K562 (cell line): Measurements from ENCODE around the gene PDE4D. TPM values are rescaled to one million over a fixed set of nuclear protein-coding genes. Genes with fewer than 3 reads are reported as not detected.

Experiments
- ATAC-seq: fragments of 200-7000 bp; cut with Tn5 transposase; 3 replicates; pipeline ENCODE4 v1.9.1; 2020; ENCODE audit warnings: moderate library complexity
- BruUV-seq: library from RNA; stranded (reverse); fragments of 400-500 nt; replicated peaks from 2 replicates; lab custom pipeline; 2021; lab: Mats Ljungman, UMichigan
- CTCF ChIA-PET: fragments of 300-600 bp; formaldehyde crosslinking; extraction: SDS; loops from one replicate; lab custom pipeline; 2021; ENCODE audit warnings: low intra/inter-chr PET ratio; lab: Yijun Ruan, JAX
- POLR2A ChIA-PET: fragments of 300-600, 350-650 bp; sonication (Branson Sonifier 250); formaldehyde crosslinking; extraction: SDS; loops from one replicate; lab custom pipeline; 2021; ENCODE audit warnings: antibody characterized with exemption, inconsistent platforms; lab: Yijun Ruan, JAX
- DNase-seq, 4 experiments: peaks; one replicate each; pipeline versions ENCODE4 v3.0.0 to v3.0.0-alpha.2; 2011 to 2018; ENCODE audit warnings: low spot score in 3 of 4, mixed read lengths in 3 of 4; ENCODE audit errors: extremely low read depth in 1 of 4
- FAIRE-seq: peaks from 2 replicates; lab custom pipeline; 2011; peaks lifted over from hg19 to GRCh38; lab: Jason Lieb, UNC
- H2AFZ ChIP-seq: 2 replicates; pipeline ENCODE4 v1.6.0; 2011; ENCODE audit warnings: low read depth, low read length, control low read depth, inconsistent platforms
- H3K27ac ChIP-seq: fragments of 200-600 bp; 3 replicates; pipeline ENCODE4 v1.8.0; 2011; ENCODE audit warnings: low read depth, mild to moderate bottlenecking, control low read depth, inconsistent platforms, low read length, moderate library complexity, mixed read lengths; ENCODE audit errors: extremely low read depth
- H3K27me3 ChIP-seq, 2 experiments: fragments of 300-600 bp in 1 of 2; 2 replicates in 1 of 2; 3 replicates in 1 of 2; pipeline versions ENCODE4 v1.6.0 to v1.8.0; 2011; ENCODE audit warnings: inconsistent platforms in 2 of 2, low read length in 2 of 2, mild to moderate bottlenecking in 1 of 2, mixed read lengths in 1 of 2, moderate library complexity in 1 of 2; ENCODE audit not compliant: control insufficient read depth in 2 of 2, insufficient read depth in 2 of 2
- H3K36me3 ChIP-seq: fragments of 300-600 bp; 3 replicates; pipeline ENCODE4 v1.8.0; 2011; ENCODE audit warnings: mild to moderate bottlenecking, low read length, inconsistent platforms; ENCODE audit not compliant: control insufficient read depth, insufficient read depth
- H3K4me1 ChIP-seq, 2 experiments: fragments of 200-600 bp in 1 of 2; replicated peaks in 1 of 2; 2 replicates in 1 of 2; 3 replicates in 1 of 2; pipeline versions ENCODE4 v1.5.1 to v1.8.0; 2011; ENCODE audit warnings: inconsistent platforms in 2 of 2, low read length in 2 of 2, mild to moderate bottlenecking in 1 of 2, mixed read lengths in 1 of 2, moderate library complexity in 1 of 2; ENCODE audit not compliant: control insufficient read depth in 2 of 2, insufficient read depth in 2 of 2
- H3K4me2 ChIP-seq: 2 replicates; pipeline ENCODE4 v1.6.1; 2011; ENCODE audit warnings: low read length, control low read depth, inconsistent platforms, mixed read lengths; ENCODE audit not compliant: insufficient read depth
- H3K4me3 ChIP-seq: fragments of 200-600 bp; sonication (generic), shearing (Covaris generic); 2 replicates; pipeline ENCODE4 v1.5.1; 2016; ENCODE audit warnings: control low read depth, inconsistent platforms
- H3K79me2 ChIP-seq: fragments of 200-600 bp; 3 replicates; pipeline ENCODE4 v1.8.0; 2011; ENCODE audit warnings: low read length, inconsistent platforms; ENCODE audit not compliant: control insufficient read depth, insufficient read depth
- H3K9ac ChIP-seq, 2 experiments: 2 replicates each; pipeline versions ENCODE4 v1.6.0 to v1.6.1; 2011; ENCODE audit warnings: low read depth in 2 of 2, low read length in 2 of 2, control low read depth in 1 of 2, inconsistent platforms in 1 of 2, mild to moderate bottlenecking in 1 of 2, mixed read lengths in 1 of 2; ENCODE audit not compliant: insufficient read depth in 1 of 2
- H3K9me1 ChIP-seq: one replicate; pipeline ENCODE4 v1.6.0; 2011; ENCODE audit warnings: inconsistent platforms, mild to moderate bottlenecking, low read length, moderate library complexity; ENCODE audit not compliant: control insufficient read depth, insufficient read depth
- H3K9me3 ChIP-seq: replicated peaks from 2 replicates; pipeline ENCODE4 v1.5.1; 2011; ENCODE audit warnings: low read depth, low read length, inconsistent platforms; ENCODE audit not compliant: control insufficient read depth, insufficient read depth
- H4K20me1 ChIP-seq: replicated peaks from 2 replicates; pipeline ENCODE4 v1.6.1; 2011; ENCODE audit warnings: low read length, inconsistent platforms, mixed read lengths; ENCODE audit not compliant: control insufficient read depth, insufficient read depth
- HDAC1 ChIP-seq, 2 experiments: fragments of 450-650 bp; IDR thresholded peaks; 2 replicates each; pipeline ENCODE4 v1.6.1; 2016 to 2017; ENCODE audit warnings: inconsistent platforms in 1 of 2, mild to moderate bottlenecking in 1 of 2, moderate library complexity in 1 of 2
- MAFF ChIP-seq: IDR thresholded peaks from 2 replicates; pipeline ENCODE4 v1.6.1; 2012; ENCODE audit warnings: low read length, improper control_type of control experiment
- MTA3 ChIP-seq: fragments of 450-650 bp; formaldehyde crosslinking; IDR thresholded peaks from 2 replicates; pipeline ENCODE4 v1.6.1; 2017; ENCODE audit warnings: mild to moderate bottlenecking, borderline replicate concordance
- SMC3 ChIP-seq: conservative IDR thresholded peaks from 2 replicates; pipeline ENCODE4 v1.6.1; 2011; ENCODE audit warnings: low read depth, low read length, improper control_type of control experiment; ENCODE audit not compliant: insufficient read depth
- WGBS: fragments of 100-300 bp; shearing (Covaris generic); methylation state at CpG from one replicate; pipeline ENCODE4 v1.1.6; 2016; ENCODE audit warnings: low coverage, mixed read lengths; ENCODE audit not compliant: insufficient coverage; ENCODE audit errors: missing lambda C conversion rate; 5-methylcytosine and 5-hydroxymethylcytosine counted together
- in situ Hi-C: fragments of 300-500 bp; cut with MboI; formaldehyde crosslinking; loops from 4 replicates; pipeline ENCODE4 v1.15.0; 2018; ENCODE audit warnings: inconsistent platforms, mixed read lengths
- intact Hi-C: fragments of 100-400 bp; cut with micrococcal nuclease; formaldehyde crosslinking; loops from 2 replicates; pipeline ENCODE4 v1.14.2; 2022
- polyA plus RNA-seq, 8 experiments: library from polyadenylated mRNA; depleted of rRNA in 4 of 8; stranded (reverse) in 5 of 8; unstranded in 3 of 8; fragments of >200 nt; fragmentation: Nextera tagmentation in 2 of 8; fragmentation: Illumina TruSeq in 1 of 8; extraction: Ambion mirVana in 2 of 8; extraction: Trizol in 1 of 8; gene quantifications; 2 replicates each; pipeline versions ENCODE4 v1.2.1 to v1.2.3, GENCODE V29; 2011 to 2014; ENCODE audit warnings: inconsistent platforms in 1 of 8, missing spikeins in 1 of 8
- total RNA-seq, 7 experiments: library from RNA; depleted of rRNA in 6 of 7; stranded (reverse); fragments of >200 nt in 6 of 7; fragmentation: Illumina TruSeq in 2 of 7; extraction: Trizol in 2 of 7; gene quantifications; 2 replicates each; pipeline versions ENCODE4 v1.2.1 to v1.2.3, GENCODE V29; 2011 to 2021; ENCODE audit warnings: low replicate concordance in 1 of 7
- TF ChIP-seq, protein P1 (sequence below): fragments of 450-650 bp; IDR thresholded peaks from 2 replicates; pipeline ENCODE4 v1.6.1; 2016; ENCODE audit warnings: low read depth

The PDE4D gene
- total and polyA plus RNA-seq, 9 of the 15 experiments (the other 6 are each of a cell fraction or from before 2014, with no cell fraction given) = 0.04 to 0.46 (median 0.13) TPM

GRCh38 chr5:59522201-59522831 is 371.2 kb downstream of the PDE4D start:
- in situ Hi-C loops = no loop called here
- H3K79me2 ChIP-seq = no peaks in the 10 kb centered on the region
- H3K27me3 ChIP-seq = no peaks in the 10 kb centered on the region
- no peak overlapping the region for H3K9ac ChIP-seq
- intact Hi-C loops = no loop called here
- ChIA-PET CTCF (no interaction called here), POLR2A (no interaction called here)
- no peak overlapping the region for H3K27ac ChIP-seq
- TF ChIP-seq MAFF = no peak
- no peak for TF ChIP-seq HDAC1 (IDR thresholded peaks at IDR 0.05)
- TF ChIP-seq SMC3 = no peak
- TF ChIP-seq MTA3 = no peak
- TF ChIP-seq, protein P1, sequence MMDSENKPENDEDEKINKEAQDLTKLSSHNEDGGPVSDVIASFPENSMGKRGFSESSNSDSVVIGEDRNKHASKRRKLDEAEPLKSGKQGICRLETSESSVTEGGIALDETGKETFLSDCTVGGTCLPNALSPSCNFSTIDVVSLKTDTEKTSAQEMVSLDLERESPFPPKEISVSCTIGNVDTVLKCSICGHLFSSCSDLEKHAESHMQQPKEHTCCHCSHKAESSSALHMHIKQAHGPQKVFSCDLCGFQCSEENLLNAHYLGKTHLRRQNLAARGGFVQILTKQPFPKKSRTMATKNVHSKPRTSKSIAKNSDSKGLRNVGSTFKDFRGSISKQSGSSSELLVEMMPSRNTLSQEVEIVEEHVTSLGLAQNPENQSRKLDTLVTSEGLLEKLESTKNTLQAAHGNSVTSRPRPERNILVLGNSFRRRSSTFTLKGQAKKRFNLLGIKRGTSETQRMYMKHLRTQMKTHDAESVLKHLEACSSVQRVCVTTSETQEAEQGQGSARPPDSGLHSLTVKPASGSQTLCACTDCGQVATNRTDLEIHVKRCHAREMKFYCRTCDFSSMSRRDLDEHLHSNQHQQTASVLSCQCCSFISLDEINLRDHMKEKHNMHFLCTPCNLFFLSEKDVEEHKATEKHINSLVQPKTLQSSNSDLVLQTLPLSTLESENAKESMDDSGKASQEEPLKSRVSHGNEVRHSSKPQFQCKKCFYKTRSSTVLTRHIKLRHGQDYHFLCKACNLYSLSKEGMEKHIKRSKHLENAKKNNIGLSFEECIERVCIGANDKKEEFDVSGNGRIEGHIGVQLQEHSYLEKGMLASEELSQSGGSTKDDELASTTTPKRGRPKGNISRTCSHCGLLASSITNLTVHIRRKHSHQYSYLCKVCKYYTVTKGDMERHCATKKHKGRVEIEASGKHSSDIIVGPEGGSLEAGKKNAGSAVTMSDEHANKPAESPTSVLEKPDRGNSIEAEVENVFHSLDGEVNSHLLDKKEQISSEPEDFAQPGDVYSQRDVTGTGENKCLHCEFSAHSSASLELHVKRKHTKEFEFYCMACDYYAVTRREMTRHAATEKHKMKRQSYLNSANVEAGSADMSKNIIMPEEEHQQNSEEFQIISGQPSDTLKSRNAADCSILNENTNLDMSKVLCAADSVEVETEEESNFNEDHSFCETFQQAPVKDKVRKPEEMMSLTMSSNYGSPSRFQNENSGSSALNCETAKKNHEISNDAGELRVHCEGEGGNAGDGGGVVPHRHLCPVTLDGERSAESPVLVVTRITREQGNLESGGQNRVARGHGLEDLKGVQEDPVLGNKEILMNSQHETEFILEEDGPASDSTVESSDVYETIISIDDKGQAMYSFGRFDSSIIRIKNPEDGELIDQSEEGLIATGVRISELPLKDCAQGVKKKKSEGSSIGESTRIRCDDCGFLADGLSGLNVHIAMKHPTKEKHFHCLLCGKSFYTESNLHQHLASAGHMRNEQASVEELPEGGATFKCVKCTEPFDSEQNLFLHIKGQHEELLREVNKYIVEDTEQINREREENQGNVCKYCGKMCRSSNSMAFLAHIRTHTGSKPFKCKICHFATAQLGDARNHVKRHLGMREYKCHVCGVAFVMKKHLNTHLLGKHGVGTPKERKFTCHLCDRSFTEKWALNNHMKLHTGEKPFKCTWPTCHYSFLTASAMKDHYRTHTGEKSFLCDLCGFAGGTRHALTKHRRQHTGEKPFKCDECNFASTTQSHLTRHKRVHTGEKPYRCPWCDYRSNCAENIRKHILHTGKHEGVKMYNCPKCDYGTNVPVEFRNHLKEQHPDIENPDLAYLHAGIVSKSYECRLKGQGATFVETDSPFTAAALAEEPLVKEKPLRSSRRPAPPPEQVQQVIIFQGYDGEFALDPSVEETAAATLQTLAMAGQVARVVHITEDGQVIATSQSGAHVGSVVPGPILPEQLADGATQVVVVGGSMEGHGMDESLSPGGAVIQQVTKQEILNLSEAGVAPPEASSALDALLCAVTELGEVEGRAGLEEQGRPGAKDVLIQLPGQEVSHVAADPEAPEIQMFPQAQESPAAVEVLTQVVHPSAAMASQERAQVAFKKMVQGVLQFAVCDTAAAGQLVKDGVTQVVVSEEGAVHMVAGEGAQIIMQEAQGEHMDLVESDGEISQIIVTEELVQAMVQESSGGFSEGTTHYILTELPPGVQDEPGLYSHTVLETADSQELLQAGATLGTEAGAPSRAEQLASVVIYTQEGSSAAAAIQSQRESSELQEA = no peak
- H3K9me1 ChIP-seq = no peaks in the 10 kb centered on the region
- no peaks in the 10 kb centered on the region for H3K9me3 ChIP-seq
- FAIRE-seq (no peak), ATAC-seq (no peak), DNase-seq (no peak)
- H2AFZ ChIP-seq = no peak overlapping the region
- H3K36me3 ChIP-seq = no peaks in the 10 kb centered on the region
- no peaks in the 10 kb centered on the region for H3K4me1 ChIP-seq
- no peaks in the 10 kb centered on the region for H4K20me1 ChIP-seq
- no peak overlapping the region for H3K4me2 ChIP-seq
- BruUV-seq = no TSS peak
- 2% methylated on average over 3 of the region's 3 CpGs for WGBS
- no peak overlapping the region for H3K4me3 ChIP-seq
